GM12878 (cell line): Measurements from ENCODE around the gene ARAP2. TPM values are rescaled to one million over a fixed set of nuclear protein-coding genes. Genes with fewer than 3 reads are reported as not detected.

Source experiments
- CBFB ChIP-seq: IDR thresholded peaks from 2 replicates; pipeline ENCODE4 v1.6.1; 2016; ENCODE audit warnings: antibody characterized with exemption, low read depth
- CBX5 ChIP-seq: sonication (generic); IDR thresholded peaks from 2 replicates; pipeline ENCODE4 v1.6.1; 2016; ENCODE audit warnings: low read depth, moderate library complexity, mild to moderate bottlenecking, inconsistent platforms
- CHD4 ChIP-seq: fragments of 200-600 bp; sonication (generic); IDR thresholded peaks from 2 replicates; pipeline ENCODE4 v1.6.1; 2016; ENCODE audit warnings: mild to moderate bottlenecking
- GATAD2B ChIP-seq: fragments of 450-650 bp; conservative IDR thresholded peaks from 2 replicates; pipeline ENCODE4 v1.6.1; 2017; ENCODE audit warnings: low read depth, mild to moderate bottlenecking, moderate library complexity
- JUND ChIP-seq: IDR thresholded peaks from 2 replicates; pipeline ENCODE4 v1.6.1; 2012; ENCODE audit warnings: low read depth, mild to moderate bottlenecking, low read length, improper control_type of control experiment, moderate library complexity
- KAT2A ChIP-seq: conservative IDR thresholded peaks from 2 replicates; pipeline ENCODE4 v1.6.1; 2011; ENCODE audit warnings: low read depth, low read length; ENCODE audit not compliant: control insufficient read depth
- KLF5 ChIP-seq: fragments of 450-650 bp; IDR thresholded peaks from 2 replicates; pipeline ENCODE4 v1.6.1; 2014; ENCODE audit warnings: mild to moderate bottlenecking; ENCODE audit not compliant: partially characterized antibody
- MEF2A ChIP-seq: IDR thresholded peaks from 2 replicates; pipeline ENCODE4 v1.6.1; 2011; ENCODE audit warnings: low read depth, mild to moderate bottlenecking, low read length, moderate library complexity; ENCODE audit not compliant: insufficient read depth
- PML ChIP-seq: IDR thresholded peaks from 2 replicates; pipeline ENCODE4 v1.6.1; 2012; ENCODE audit warnings: low read length, inconsistent platforms
- POLR2A ChIP-seq: IDR thresholded peaks from 2 replicates; pipeline ENCODE4 v1.6.1; 2011; ENCODE audit warnings: low read depth, mild to moderate bottlenecking, low read length
- RUNX3 ChIP-seq: IDR thresholded peaks from 2 replicates; pipeline ENCODE4 v1.6.1; 2012; ENCODE audit warnings: low read length, inconsistent platforms
- SMARCA5 ChIP-seq: fragments of 450-650 bp; IDR thresholded peaks from 2 replicates; pipeline ENCODE4 v1.6.1; 2017; ENCODE audit warnings: mild to moderate bottlenecking
- SPI1 ChIP-seq: IDR thresholded peaks from 2 replicates; pipeline ENCODE4 v1.6.1; 2011; ENCODE audit warnings: low read depth, mild to moderate bottlenecking, low read length, moderate library complexity, borderline replicate concordance; ENCODE audit not compliant: insufficient read depth
- TARDBP ChIP-seq: IDR thresholded peaks from 2 replicates; pipeline ENCODE4 v1.6.1; 2016; ENCODE audit warnings: borderline replicate concordance
- TCF12 ChIP-seq: IDR thresholded peaks from 2 replicates; pipeline ENCODE4 v1.6.1; 2011; ENCODE audit warnings: low read depth, mild to moderate bottlenecking, low read length
- ZNF384 ChIP-seq: IDR thresholded peaks from 2 replicates; pipeline ENCODE4 v1.6.1; 2012; ENCODE audit warnings: low read depth, mild to moderate bottlenecking, low read length, improper control_type of control experiment, borderline replicate concordance
- ZSCAN29 ChIP-seq: fragments of 450-650 bp; IDR thresholded peaks from 2 replicates; pipeline ENCODE4 v1.6.1; 2017; ENCODE audit warnings: mild to moderate bottlenecking, moderate library complexity
- polyA plus RNA-seq, 11 experiments: library from polyadenylated mRNA; depleted of rRNA in 4 of 11; unstranded in 6 of 11; stranded (reverse) in 5 of 11; fragments of >200 nt; fragmentation: Nextera tagmentation in 4 of 11; fragmentation: Illumina TruSeq in 1 of 11; extraction: Ambion mirVana in 4 of 11; extraction: Trizol in 1 of 11; gene quantifications; 1 replicate in 1 of 11; 2 replicates in 10 of 11; pipeline versions ENCODE4 v1.2.1 to v1.2.3, GENCODE V29; 2011 to 2016; ENCODE audit warnings: inconsistent platforms in 2 of 11, missing spikeins in 2 of 11, low read depth in 1 of 11
- total RNA-seq, 4 experiments: library from RNA; depleted of rRNA in 3 of 4; stranded (reverse); fragments of >200 nt in 3 of 4; fragmentation: Illumina TruSeq in 1 of 4; extraction: Trizol in 1 of 4; gene quantifications; 2 replicates each; pipeline versions ENCODE4 v1.2.1 to v1.2.3, GENCODE V29; 2013 to 2021
- TF ChIP-seq, protein P1 (sequence below): fragments of 450-650 bp; IDR thresholded peaks from 2 replicates; pipeline ENCODE4 v1.6.1; 2016; ENCODE audit warnings: mild to moderate bottlenecking, moderate library complexity, borderline replicate concordance
- TF ChIP-seq, protein P2 (sequence below): fragments of 450-650 bp; IDR thresholded peaks from 2 replicates; pipeline ENCODE4 v1.6.1; 2017; ENCODE audit warnings: mild to moderate bottlenecking, low read depth, inconsistent platforms; ENCODE audit not compliant: poor library complexity, severe bottlenecking
- TF ChIP-seq, protein P3 (sequence below): fragments of 450-650 bp; IDR thresholded peaks from 2 replicates; pipeline ENCODE4 v1.6.1; 2017; ENCODE audit warnings: borderline replicate concordance
- TF ChIP-seq, protein P4 (sequence below): IDR thresholded peaks from 2 replicates; pipeline ENCODE4 v1.6.1; 2011; ENCODE audit warnings: borderline replicate concordance, low read depth, mild to moderate bottlenecking, moderate library complexity, low read length; ENCODE audit not compliant: insufficient read depth, poor library complexity, severe bottlenecking

Gene ARAP2
- total and polyA plus RNA-seq, 10 of the 15 experiments (the other 5 are each of a cell fraction or from before 2014, with no cell fraction given), result 5.4 to 36.1 (median 12.2) TPM

DNA sequence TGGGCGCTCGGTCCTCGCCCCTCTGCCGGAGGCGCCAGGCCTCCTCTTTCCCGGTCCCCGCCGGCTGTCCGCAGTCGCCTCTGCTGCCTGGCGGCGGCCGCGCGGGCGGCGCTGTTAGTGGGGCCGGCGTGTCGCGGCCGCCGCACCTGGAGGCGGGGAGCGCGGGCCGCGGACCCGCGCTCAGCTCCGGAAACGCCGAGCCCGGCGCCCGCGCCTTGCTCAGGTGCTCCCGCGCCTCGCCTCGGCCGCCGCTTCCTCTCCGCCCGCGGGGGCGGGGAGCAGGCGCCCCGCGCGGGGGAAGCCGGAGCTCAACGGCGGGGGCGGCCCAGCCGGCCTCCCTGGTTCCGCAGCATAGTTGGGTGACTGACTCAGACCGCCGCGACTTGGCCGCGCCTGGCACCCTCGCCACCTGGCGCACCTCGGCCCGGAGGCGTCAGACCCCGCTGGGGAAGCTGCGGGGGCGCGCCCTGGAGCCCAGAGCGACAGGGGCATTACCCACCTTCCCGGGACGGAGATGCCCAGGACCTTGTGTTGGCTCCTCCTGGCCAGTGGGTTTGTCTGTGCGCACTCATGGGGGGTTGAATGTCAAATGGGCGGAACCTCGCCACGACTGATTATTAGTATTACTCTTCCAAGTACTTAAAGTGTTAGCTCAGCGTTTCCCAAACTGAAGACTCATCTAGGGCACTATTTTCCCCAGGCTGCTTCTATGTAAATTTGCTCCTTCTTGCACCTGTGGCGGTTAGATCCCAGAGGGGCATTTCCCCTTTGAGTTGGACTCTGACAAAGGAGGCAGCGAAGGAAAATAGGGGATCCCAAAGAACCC lies at the start of gene ARAP2 (continued):
- TF ChIP-seq, protein P1, sequence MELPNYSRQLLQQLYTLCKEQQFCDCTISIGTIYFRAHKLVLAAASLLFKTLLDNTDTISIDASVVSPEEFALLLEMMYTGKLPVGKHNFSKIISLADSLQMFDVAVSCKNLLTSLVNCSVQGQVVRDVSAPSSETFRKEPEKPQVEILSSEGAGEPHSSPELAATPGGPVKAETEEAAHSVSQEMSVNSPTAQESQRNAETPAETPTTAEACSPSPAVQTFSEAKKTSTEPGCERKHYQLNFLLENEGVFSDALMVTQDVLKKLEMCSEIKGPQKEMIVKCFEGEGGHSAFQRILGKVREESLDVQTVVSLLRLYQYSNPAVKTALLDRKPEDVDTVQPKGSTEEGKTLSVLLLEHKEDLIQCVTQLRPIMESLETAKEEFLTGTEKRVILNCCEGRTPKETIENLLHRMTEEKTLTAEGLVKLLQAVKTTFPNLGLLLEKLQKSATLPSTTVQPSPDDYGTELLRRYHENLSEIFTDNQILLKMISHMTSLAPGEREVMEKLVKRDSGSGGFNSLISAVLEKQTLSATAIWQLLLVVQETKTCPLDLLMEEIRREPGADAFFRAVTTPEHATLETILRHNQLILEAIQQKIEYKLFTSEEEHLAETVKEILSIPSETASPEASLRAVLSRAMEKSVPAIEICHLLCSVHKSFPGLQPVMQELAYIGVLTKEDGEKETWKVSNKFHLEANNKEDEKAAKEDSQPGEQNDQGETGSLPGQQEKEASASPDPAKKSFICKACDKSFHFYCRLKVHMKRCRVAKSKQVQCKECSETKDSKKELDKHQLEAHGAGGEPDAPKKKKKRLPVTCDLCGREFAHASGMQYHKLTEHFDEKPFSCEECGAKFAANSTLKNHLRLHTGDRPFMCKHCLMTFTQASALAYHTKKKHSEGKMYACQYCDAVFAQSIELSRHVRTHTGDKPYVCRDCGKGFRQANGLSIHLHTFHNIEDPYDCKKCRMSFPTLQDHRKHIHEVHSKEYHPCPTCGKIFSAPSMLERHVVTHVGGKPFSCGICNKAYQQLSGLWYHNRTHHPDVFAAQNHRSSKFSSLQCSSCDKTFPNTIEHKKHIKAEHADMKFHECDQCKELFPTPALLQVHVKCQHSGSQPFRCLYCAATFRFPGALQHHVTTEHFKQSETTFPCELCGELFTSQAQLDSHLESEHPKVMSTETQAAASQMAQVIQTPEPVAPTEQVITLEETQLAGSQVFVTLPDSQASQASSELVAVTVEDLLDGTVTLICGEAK, result no peak; the same call in 1 of the 2 replicates
- no peak for TF ChIP-seq KAT2A
- 0 out of 2 replicates have a peak, but pooled peaks have one; percentile 46 for TF ChIP-seq MEF2A
- TF ChIP-seq CBX5, result no peak; the same call in 1 of the 2 replicates
- TF ChIP-seq JUND, result no peak
- TF ChIP-seq POLR2A, result peak; percentile 66; the same call in 1 of the 2 replicates
- TF ChIP-seq, protein P2, sequence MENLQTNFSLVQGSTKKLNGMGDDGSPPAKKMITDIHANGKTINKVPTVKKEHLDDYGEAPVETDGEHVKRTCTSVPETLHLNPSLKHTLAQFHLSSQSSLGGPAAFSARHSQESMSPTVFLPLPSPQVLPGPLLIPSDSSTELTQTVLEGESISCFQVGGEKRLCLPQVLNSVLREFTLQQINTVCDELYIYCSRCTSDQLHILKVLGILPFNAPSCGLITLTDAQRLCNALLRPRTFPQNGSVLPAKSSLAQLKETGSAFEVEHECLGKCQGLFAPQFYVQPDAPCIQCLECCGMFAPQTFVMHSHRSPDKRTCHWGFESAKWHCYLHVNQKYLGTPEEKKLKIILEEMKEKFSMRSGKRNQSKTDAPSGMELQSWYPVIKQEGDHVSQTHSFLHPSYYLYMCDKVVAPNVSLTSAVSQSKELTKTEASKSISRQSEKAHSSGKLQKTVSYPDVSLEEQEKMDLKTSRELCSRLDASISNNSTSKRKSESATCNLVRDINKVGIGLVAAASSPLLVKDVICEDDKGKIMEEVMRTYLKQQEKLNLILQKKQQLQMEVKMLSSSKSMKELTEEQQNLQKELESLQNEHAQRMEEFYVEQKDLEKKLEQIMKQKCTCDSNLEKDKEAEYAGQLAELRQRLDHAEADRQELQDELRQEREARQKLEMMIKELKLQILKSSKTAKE, result no peak
- TF ChIP-seq, protein P3, sequence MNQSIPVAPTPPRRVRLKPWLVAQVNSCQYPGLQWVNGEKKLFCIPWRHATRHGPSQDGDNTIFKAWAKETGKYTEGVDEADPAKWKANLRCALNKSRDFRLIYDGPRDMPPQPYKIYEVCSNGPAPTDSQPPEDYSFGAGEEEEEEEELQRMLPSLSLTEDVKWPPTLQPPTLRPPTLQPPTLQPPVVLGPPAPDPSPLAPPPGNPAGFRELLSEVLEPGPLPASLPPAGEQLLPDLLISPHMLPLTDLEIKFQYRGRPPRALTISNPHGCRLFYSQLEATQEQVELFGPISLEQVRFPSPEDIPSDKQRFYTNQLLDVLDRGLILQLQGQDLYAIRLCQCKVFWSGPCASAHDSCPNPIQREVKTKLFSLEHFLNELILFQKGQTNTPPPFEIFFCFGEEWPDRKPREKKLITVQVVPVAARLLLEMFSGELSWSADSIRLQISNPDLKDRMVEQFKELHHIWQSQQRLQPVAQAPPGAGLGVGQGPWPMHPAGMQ, result no peak
- no peak for TF ChIP-seq CBFB
- no peak for TF ChIP-seq ZNF384
- TF ChIP-seq CHD4, result no peak
- peak; percentile 17; the same call in 1 of the 2 replicates for TF ChIP-seq ZSCAN29
- TF ChIP-seq TARDBP, result no peak
- TF ChIP-seq, protein P4, sequence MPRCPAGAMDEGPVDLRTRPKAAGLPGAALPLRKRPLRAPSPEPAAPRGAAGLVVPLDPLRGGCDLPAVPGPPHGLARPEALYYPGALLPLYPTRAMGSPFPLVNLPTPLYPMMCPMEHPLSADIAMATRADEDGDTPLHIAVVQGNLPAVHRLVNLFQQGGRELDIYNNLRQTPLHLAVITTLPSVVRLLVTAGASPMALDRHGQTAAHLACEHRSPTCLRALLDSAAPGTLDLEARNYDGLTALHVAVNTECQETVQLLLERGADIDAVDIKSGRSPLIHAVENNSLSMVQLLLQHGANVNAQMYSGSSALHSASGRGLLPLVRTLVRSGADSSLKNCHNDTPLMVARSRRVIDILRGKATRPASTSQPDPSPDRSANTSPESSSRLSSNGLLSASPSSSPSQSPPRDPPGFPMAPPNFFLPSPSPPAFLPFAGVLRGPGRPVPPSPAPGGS, result no peak
- peak; percentile 53; the same call in 1 of the 2 replicates for TF ChIP-seq RUNX3
- TF ChIP-seq PML, result 0 out of 2 replicates have a peak, but pooled peaks have one; percentile 37
- no peak for TF ChIP-seq TCF12
- peak; percentile 36; the same call in 1 of the 2 replicates for TF ChIP-seq SPI1
- peak; percentile 98; the same call in 1 of the 2 replicates for TF ChIP-seq GATAD2B
- no peak for TF ChIP-seq KLF5
- 0 out of 2 replicates have a peak, but pooled peaks have one; percentile 81 for TF ChIP-seq SMARCA5
